CD14-positive monocyte (primary cell): Measurements from ENCODE around the gene RLN3. TPM values are rescaled to one million over a fixed set of nuclear protein-coding genes. Genes with fewer than 3 reads are reported as not detected.

Experiments used
- DNase-seq, 3 donors: peaks; one replicate each; pipeline ENCODE4 v3.0.0-alpha.2; 2011 to 2022
- H2AFZ ChIP-seq: 2 replicates; pipeline ENCODE4 v1.6.0; 2012; ENCODE audit warnings: mild to moderate bottlenecking, low read depth, low read length, inconsistent platforms; ENCODE audit not compliant: insufficient read depth, poor library complexity, severe bottlenecking
- H3K27ac ChIP-seq, 2 donors: 1 replicate in 1 of 2; 2 replicates in 1 of 2; pipeline ENCODE4 v1.5.1; 2012 to 2013; ENCODE audit warnings: low read length in 2 of 2, control low read depth in 1 of 2, inconsistent platforms in 1 of 2, low read depth in 1 of 2, mild to moderate bottlenecking in 1 of 2
- H3K27me3 ChIP-seq, 2 donors: one replicate each; pipeline versions ENCODE4 v1.6.0 to v1.6.1; 2011 to 2013; ENCODE audit warnings: low read length in 2 of 2; ENCODE audit not compliant: control insufficient read depth in 2 of 2, insufficient read depth in 2 of 2
- H3K36me3 ChIP-seq, 2 donors: replicated peaks in 1 of 2; 1 replicate in 1 of 2; 2 replicates in 1 of 2; pipeline versions ENCODE4 v1.5.1 to v1.6.1; 2012 to 2013; ENCODE audit warnings: low read length in 2 of 2, control low read depth in 1 of 2, inconsistent platforms in 1 of 2, mild to moderate bottlenecking in 1 of 2; ENCODE audit not compliant: insufficient read depth in 2 of 2, control insufficient read depth in 1 of 2
- H3K4me1 ChIP-seq, 2 donors: 1 replicate in 1 of 2; 2 replicates in 1 of 2; pipeline versions ENCODE4 v1.5.1 to v1.6.1; 2012 to 2013; ENCODE audit warnings: low read length in 2 of 2, control low read depth in 1 of 2, inconsistent platforms in 1 of 2, mild to moderate bottlenecking in 1 of 2, moderate library complexity in 1 of 2; ENCODE audit not compliant: insufficient read depth in 2 of 2, control insufficient read depth in 1 of 2
- H3K4me2 ChIP-seq: replicated peaks from 2 replicates; pipeline ENCODE3; 2012; ENCODE audit warnings: low read length, moderate library complexity, mild to moderate bottlenecking; ENCODE audit not compliant: poor library complexity, severe bottlenecking; ENCODE audit errors: extremely low read depth
- H3K4me3 ChIP-seq, 3 experiments: fragments of 200-600 bp in 1 of 3; sonication (generic) in 1 of 3; replicated peaks in 1 of 3; 1 replicate in 2 of 3; 2 replicates in 1 of 3; pipeline ENCODE4 v1.5.1; 2011 to 2013; ENCODE audit warnings: low read length in 3 of 3, mild to moderate bottlenecking in 3 of 3, control low read depth in 2 of 3, low read depth in 2 of 3, inconsistent platforms in 1 of 3, moderate library complexity in 1 of 3
- H3K79me2 ChIP-seq: 2 replicates; pipeline ENCODE4 v1.6.0; 2012; ENCODE audit warnings: mild to moderate bottlenecking, control low read depth, inconsistent platforms, low read length, moderate library complexity; ENCODE audit not compliant: insufficient read depth
- H3K9ac ChIP-seq: 2 replicates; pipeline ENCODE4 v1.6.0; 2017; ENCODE audit warnings: low read length, mild to moderate bottlenecking; ENCODE audit not compliant: insufficient read depth, poor library complexity, severe bottlenecking
- H3K9me3 ChIP-seq, 2 donors: replicated peaks in 1 of 2; 1 replicate in 1 of 2; 2 replicates in 1 of 2; pipeline versions ENCODE4 v1.5.1 to v1.6.1; 2012 to 2013; ENCODE audit warnings: low read length in 2 of 2, control low read depth in 1 of 2; ENCODE audit not compliant: control insufficient read depth in 1 of 2, insufficient read depth in 1 of 2
- H4K20me1 ChIP-seq: 2 replicates; pipeline ENCODE4 v1.6.0; 2012; ENCODE audit warnings: mild to moderate bottlenecking, low read length, control low read depth, moderate library complexity; ENCODE audit not compliant: insufficient read depth
- H3K27ac Mint-ChIP-seq, 7 donors: one replicate each; pipeline ENCODE4 v1.8.0; 2020; ENCODE audit warnings: mild to moderate bottlenecking in 7 of 7, mixed read lengths in 7 of 7, moderate library complexity in 6 of 7, inconsistent platforms in 2 of 7
- H3K27me3 Mint-ChIP-seq, 3 donors: one replicate each; pipeline ENCODE4 v1.8.0; 2021 to 2022; ENCODE audit warnings: low read depth in 3 of 3, mild to moderate bottlenecking in 3 of 3, mixed read lengths in 3 of 3, moderate library complexity in 3 of 3, inconsistent platforms in 1 of 3
- H3K36me3 Mint-ChIP-seq, 2 donors: one replicate each; pipeline ENCODE4 v1.8.0; 2020; ENCODE audit warnings: mixed read lengths in 2 of 2, inconsistent platforms in 1 of 2, mild to moderate bottlenecking in 1 of 2
- H3K4me1 Mint-ChIP-seq: one replicate; pipeline ENCODE4 v1.8.0; 2020; ENCODE audit warnings: mild to moderate bottlenecking, mixed read lengths
- H3K4me3 Mint-ChIP-seq, 2 donors: one replicate each; pipeline ENCODE4 v1.8.0; 2020; ENCODE audit warnings: mild to moderate bottlenecking in 2 of 2, mixed read lengths in 2 of 2, moderate library complexity in 1 of 2
- H3K9me3 Mint-ChIP-seq, 7 donors: one replicate each; pipeline ENCODE4 v1.8.0; 2020 to 2022; ENCODE audit warnings: mixed read lengths in 7 of 7, mild to moderate bottlenecking in 6 of 7, moderate library complexity in 6 of 7, inconsistent platforms in 2 of 7
- WGBS: methylation state at CpG from one replicate; pipeline ENCODE4 v1.1.5; 2013; ENCODE audit warnings: missing lambda C conversion rate; ENCODE audit not compliant: insufficient coverage; 5-methylcytosine and 5-hydroxymethylcytosine counted together
- intact Hi-C, 2 donors: fragments of 100-400 bp; cut with micrococcal nuclease; formaldehyde crosslinking; loops; one replicate each; pipeline versions ENCODE4 v1.15.0 to v1.15.1; 2023
- polyA plus RNA-seq, 3 donors: library from polyadenylated mRNA; depleted of rRNA in 1 of 3; unstranded in 2 of 3; stranded (reverse) in 1 of 3; fragments of 300-500 nt in 2 of 3; fragments of >200 nt in 1 of 3; fragmentation: Illumina TruSeq in 2 of 3; gene quantifications; 1 replicate in 2 of 3; 2 replicates in 1 of 3; pipeline ENCODE4 v1.2.3, GENCODE V29; 2012 to 2021
- TF ChIP-seq, protein P1 (sequence below): fragments of 200-600 bp; IDR thresholded peaks from one replicate; pipeline ENCODE4 v1.8.0; 2022; ENCODE audit warnings: antibody characterized with exemption, mild to moderate bottlenecking

Gene RLN3
- polyA plus RNA-seq, 3 donors, result not detected

DNA sequence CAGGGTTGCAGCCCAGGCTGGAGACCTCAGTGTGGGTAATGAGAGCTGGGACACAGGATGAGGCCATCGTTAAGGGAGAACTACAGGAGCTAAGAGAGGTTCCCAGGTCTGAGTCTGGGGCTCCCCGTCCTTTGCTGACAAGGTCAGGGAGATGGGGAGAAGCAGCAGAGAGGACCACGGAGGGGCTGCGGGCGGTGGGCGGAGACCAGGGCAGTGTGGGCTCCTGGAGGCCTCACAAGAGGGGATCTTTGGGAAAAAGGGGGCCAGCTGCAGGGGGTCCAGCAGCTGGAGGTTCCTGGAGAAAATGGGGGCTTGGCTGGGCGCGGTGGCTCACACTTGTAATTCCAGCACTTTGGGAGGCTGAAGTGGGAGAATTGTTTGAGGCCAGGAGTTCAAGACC lies 37.9 kb upstream of the RLN3 start:
- DNase-seq, result no peak
- TF ChIP-seq, protein P1, sequence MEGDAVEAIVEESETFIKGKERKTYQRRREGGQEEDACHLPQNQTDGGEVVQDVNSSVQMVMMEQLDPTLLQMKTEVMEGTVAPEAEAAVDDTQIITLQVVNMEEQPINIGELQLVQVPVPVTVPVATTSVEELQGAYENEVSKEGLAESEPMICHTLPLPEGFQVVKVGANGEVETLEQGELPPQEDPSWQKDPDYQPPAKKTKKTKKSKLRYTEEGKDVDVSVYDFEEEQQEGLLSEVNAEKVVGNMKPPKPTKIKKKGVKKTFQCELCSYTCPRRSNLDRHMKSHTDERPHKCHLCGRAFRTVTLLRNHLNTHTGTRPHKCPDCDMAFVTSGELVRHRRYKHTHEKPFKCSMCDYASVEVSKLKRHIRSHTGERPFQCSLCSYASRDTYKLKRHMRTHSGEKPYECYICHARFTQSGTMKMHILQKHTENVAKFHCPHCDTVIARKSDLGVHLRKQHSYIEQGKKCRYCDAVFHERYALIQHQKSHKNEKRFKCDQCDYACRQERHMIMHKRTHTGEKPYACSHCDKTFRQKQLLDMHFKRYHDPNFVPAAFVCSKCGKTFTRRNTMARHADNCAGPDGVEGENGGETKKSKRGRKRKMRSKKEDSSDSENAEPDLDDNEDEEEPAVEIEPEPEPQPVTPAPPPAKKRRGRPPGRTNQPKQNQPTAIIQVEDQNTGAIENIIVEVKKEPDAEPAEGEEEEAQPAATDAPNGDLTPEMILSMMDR, result no peak

GRCh38 chr19:13992025-13992424 lies 35.9 kb upstream of the RLN3 start:
- H3K27ac Mint-ChIP-seq, result peak overlapping the region in 3 of 7 donors; percentile 42 to 79 (median 70)
- WGBS, result 100% methylated on average over 6 of the region's 7 CpGs

More for the DNA sequence above, 37.9 kb upstream of the RLN3 start:
- H3K27me3 Mint-ChIP-seq, result peaks cover 0 to 6% (median 3%) of the 10 kb centered on the region in 3 donors
- H3K79me2 ChIP-seq, result peaks cover 23% of the 10 kb centered on the region
- H3K4me1 Mint-ChIP-seq, result peaks cover 46% of the 10 kb centered on the region
- peaks cover 27 to 43% of the 10 kb centered on the region in 2 donors for H3K36me3 ChIP-seq
- no peak overlapping the region for H3K4me2 ChIP-seq
- no peak overlapping the region for H3K9ac ChIP-seq
- WGBS, result 98% methylated on average over 8 of the region's 8 CpGs
- H3K27me3 ChIP-seq, result no peaks in the 10 kb centered on the region
- H3K4me3 Mint-ChIP-seq, result no peak overlapping the region
- no peaks in the 10 kb centered on the region for H3K9me3 ChIP-seq
- H3K27ac ChIP-seq, result no peak overlapping the region
- no peak overlapping the region for H2AFZ ChIP-seq
- H3K36me3 Mint-ChIP-seq, result peaks cover 44 to 62% of the 10 kb centered on the region in 2 donors
- peak overlapping the region in 5 of 7 donors; percentile 4 to 98 (median 53) for H3K27ac Mint-ChIP-seq
- H3K4me3 ChIP-seq, result no peak overlapping the region
- H4K20me1 ChIP-seq, result no peaks in the 10 kb centered on the region
- peaks cover 34 to 38% of the 10 kb centered on the region in 2 donors for H3K4me1 ChIP-seq
- no peaks in the 10 kb centered on the region for H3K9me3 Mint-ChIP-seq
- intact Hi-C loops, result no loop called here

More at GRCh38 chr19:13992025-13992424, 35.9 kb upstream of the RLN3 start:
- no peak for DNase-seq
- Mint-ChIP-seq H3K27me3 (peaks cover 0 to 6% (median 0%) of the 10 kb centered on the region in 3 donors), H3K9me3 (no peaks in the 10 kb centered on the region), H3K4me1 (peaks cover 28% of the 10 kb centered on the region), H3K4me3 (no peak overlapping the region), H3K36me3 (peaks cover 43 to 68% of the 10 kb centered on the region in 2 donors)
- H3K9ac ChIP-seq, result no peak overlapping the region
- intact Hi-C loops, result no loop called here
- H3K4me3 ChIP-seq, result no peak overlapping the region
- no peak overlapping the region for H3K4me2 ChIP-seq
- no peak overlapping the region for H3K27ac ChIP-seq
- no peak overlapping the region for H2AFZ ChIP-seq
- no peaks in the 10 kb centered on the region for H3K9me3 ChIP-seq
- TF ChIP-seq, protein P1, result no peak
- H3K36me3 ChIP-seq, result peaks cover 33 to 58% of the 10 kb centered on the region in 2 donors
- peaks cover 35% of the 10 kb centered on the region for H3K79me2 ChIP-seq
- no peaks in the 10 kb centered on the region for H3K27me3 ChIP-seq
- peaks cover 3% of the 10 kb centered on the region for H4K20me1 ChIP-seq
- peaks cover 15 to 20% of the 10 kb centered on the region in 2 donors for H3K4me1 ChIP-seq
